ENCODE data around the gene PALD1.

The PALD1 gene

DNA sequence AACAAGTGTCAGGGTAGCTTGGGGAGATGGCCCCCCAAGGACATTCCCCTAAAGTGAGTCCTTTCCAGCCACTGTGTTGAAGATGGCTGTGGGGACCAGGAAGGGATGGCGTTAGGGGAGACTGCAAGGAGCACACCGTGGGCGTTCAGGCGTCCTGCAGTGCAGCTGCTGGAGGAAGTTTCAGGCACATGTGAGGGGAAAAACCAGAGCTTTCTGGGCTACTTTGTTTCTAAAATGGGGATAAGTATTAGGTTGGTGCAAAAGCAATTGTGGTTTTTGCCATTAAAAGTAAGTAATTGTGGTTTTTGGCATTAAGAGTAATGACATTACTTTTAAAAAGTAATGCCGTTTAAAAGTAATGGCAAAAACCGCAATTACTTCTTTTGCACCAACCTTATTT is 109.7 kb downstream of the PALD1 start:
- POLR2A ChIA-PET = no interaction called here
- CTCF ChIA-PET = interaction anchor here (0.8 to 2.3 kb wide), 3 partner anchors 9 to 65 kb away, joined by 3 to 6 read pairs (median 4); no protein-coding TSS in a partner anchor
- no peak for DNase-seq (ENCODE audit: extremely low spot score)
- TF ChIP-seq, protein P1, sequence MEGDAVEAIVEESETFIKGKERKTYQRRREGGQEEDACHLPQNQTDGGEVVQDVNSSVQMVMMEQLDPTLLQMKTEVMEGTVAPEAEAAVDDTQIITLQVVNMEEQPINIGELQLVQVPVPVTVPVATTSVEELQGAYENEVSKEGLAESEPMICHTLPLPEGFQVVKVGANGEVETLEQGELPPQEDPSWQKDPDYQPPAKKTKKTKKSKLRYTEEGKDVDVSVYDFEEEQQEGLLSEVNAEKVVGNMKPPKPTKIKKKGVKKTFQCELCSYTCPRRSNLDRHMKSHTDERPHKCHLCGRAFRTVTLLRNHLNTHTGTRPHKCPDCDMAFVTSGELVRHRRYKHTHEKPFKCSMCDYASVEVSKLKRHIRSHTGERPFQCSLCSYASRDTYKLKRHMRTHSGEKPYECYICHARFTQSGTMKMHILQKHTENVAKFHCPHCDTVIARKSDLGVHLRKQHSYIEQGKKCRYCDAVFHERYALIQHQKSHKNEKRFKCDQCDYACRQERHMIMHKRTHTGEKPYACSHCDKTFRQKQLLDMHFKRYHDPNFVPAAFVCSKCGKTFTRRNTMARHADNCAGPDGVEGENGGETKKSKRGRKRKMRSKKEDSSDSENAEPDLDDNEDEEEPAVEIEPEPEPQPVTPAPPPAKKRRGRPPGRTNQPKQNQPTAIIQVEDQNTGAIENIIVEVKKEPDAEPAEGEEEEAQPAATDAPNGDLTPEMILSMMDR (IDR thresholded peaks at IDR 0.05; ENCODE audit: control extremely low read depth, extremely low read depth, low read depth, missing control alignments) = no peak

DNA sequence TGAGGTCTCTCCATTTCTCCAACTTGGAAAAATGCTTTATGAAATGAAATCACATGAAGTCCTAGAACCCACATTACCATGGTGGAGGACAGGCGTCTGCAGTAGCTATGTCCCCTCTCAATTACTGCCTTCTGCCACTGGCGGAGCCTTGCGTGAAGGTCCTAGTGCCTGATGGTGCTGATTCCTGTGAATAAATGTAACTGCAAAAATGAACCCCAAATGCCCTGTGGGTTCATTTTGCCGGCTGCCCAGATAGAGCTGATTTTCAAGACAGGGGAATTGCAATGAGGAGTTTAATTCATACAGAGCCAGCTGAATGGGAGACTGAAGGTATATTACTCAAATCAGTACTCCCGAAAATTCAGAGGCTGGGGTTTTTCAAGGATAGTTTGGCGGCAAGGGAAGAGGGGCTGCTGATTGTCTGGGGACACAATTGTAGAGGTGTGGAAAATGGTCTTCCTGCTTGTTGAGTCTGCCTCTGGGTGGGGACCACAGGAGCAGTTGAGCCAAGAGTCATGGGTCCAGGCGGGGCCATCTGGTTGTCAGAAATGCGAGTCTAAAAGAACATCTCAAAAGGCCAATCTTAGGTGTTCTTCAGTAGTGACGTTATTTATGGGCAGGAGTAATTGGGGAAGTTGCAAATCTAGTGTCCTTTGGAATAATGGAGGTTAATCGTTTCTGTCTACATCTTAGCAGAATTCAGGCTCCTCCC is 110.4 kb downstream of the PALD1 start:
- TF ChIP-seq, protein P1 (IDR thresholded peaks at IDR 0.05; ENCODE audit: control extremely low read depth, extremely low read depth, low read depth, missing control alignments) = no peak
- ChIA-PET POLR2A (no interaction called here), CTCF (interaction anchor here (0.8 to 2.3 kb wide), 4 partner anchors 9 to 144 kb away, joined by 3 to 6 read pairs (median 4); no protein-coding TSS in a partner anchor)
- no peak for DNase-seq (ENCODE audit: extremely low spot score)

DNA sequence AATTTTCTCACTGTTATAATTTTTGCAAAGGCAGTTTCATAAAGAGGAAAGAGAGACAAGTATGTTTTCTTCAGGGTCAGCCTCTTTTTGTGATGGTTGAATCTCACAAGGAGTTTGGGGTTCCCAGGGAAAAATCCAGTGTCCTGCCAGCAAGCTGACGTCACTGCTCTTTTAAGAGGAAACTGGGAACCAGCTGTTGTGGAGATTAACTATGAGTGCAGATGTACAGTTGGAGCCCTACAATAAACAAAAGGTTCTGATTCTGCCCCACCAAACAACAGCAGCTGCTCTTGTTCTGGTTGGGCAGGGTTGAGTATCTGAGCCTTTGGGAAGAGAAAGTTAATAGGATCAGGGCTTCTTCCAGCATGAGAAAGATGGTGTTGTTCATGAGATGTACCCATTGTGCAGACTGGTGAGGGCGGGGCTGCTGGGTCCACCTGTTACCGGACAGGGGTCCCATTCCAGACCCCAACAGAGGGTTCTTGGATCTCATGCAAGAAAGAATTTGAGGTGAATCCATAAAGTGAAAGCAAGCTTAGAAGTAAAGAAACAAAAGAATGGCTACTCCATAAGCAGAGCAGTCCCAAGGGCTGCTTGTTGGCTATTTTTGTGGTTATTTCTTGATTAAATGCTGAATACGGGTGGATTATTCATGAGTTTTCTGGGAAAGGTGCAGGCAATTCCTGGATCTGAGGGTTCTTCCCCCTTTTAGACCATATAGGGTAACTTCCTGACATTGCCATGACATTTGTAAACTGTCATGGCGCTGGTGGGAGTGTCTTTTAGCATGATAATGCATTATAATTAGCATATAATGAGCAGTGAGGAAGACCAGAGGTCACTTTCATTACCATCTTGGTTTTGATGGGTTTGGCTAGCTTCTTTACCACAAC is 111.4 kb downstream of the PALD1 start:
- TF ChIP-seq, protein P1 (IDR thresholded peaks at IDR 0.05; ENCODE audit: control extremely low read depth, extremely low read depth, low read depth, missing control alignments) = no peak
- ChIA-PET CTCF (interaction anchor here (0.9 to 2.8 kb wide), 3 partner anchors 11 to 145 kb away, joined by 3 to 8 read pairs (median 4); no protein-coding TSS in a partner anchor), POLR2A (no interaction called here)
- no peak for DNase-seq (ENCODE audit: extremely low spot score)

DNA sequence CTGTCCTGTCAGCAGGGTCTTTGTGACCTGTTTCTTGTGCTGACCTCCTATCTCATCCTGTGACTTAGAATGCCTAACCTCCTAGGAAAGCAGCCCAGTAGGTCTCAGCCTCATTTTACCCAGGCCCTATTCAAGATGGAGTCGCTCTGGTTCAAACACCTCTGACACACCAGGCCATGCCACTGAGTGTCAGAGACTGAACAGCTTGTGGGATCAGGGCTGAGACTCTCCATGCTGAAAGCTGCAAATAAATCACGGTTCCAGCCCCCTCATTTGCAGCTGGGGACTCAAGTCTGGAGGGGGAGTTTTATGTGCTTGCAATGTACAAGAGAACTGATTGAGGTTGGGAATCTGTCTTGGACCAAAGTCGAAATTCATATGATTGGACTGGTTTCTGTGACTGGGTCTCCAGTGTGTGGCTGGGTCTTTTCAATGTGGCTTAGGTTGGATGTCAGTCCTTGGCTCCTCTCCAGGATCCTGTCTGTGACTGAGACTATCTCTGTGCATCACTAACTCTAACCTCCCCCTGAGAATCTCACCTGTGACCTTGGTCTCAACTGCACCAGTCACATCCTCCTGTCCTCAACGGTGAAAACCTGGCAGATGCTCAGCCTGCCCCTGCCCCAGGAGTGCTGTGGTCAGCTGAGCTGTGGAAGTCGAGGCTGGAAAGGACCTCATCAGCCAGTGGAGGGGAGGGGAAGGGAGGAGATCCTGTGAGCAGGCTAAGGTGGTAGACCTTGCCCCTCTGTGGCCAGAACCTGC is 112.3 kb downstream of the PALD1 start:
- TF ChIP-seq, protein P1 (IDR thresholded peaks at IDR 0.05; ENCODE audit: control extremely low read depth, extremely low read depth, low read depth, missing control alignments) = no peak
- POLR2A ChIA-PET = no interaction called here
- CTCF ChIA-PET = interaction anchor here (1.5 to 2.8 kb wide), 3 partner anchors 11 to 42 kb away, joined by 3 to 8 read pairs (median 4); no protein-coding TSS in a partner anchor
- no peak for DNase-seq (ENCODE audit: extremely low spot score)

DNA sequence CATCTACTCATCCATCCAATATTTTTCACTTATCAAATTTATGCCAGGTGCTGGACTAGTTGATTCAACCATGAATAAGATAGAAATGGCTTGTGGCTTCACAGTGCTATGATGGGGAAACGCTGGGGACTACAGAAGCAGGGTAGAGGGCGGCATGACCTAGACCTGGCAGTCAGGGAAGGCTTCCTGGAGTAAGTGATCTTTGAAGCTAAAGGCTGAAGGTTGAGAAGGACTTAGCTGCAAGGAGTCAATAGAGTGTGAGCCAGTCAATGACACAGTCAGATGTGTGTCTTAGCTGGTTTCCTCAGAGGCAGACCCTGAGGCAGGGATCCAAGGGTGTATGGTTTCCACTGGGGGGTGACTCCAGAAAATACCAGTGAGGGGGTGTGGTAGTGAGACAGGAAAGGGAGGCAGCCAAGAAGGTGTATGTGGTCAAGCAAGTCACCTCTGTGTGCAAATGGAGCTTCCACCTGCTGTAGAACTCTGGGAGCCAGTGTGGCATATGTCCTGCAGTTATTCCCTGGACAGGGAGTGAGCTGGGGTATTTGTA is 113.7 kb downstream of the PALD1 start:
- CTCF ChIA-PET = interaction anchor here (1.4 to 2.8 kb wide), 3 partner anchors 32 to 43 kb away, joined by 3 to 8 read pairs (median 3); no protein-coding TSS in a partner anchor
- DNase-seq (ENCODE audit: extremely low spot score) = no peak
- POLR2A ChIA-PET = no interaction called here
- TF ChIP-seq, protein P1 (IDR thresholded peaks at IDR 0.05; ENCODE audit: control extremely low read depth, extremely low read depth, low read depth, missing control alignments) = no peak

Data from GM10248 (cell line).